HPDE6-E6E7 (cell line): ENCODE measurements around the gene COA5.

Source experiments
- DNase-seq: peaks from one replicate; pipeline ENCODE4 v3.0.0; 2011; ENCODE audit warnings: missing footprints; ENCODE audit errors: extremely low spot score

COA5 gene

GRCh38 chr2:98551316-98551715 is 57.0 kb downstream of the COA5 start:
- DNase-seq, result no peak

- no peak for DNase-seq
Observed at GRCh38 chr2:98550165-98550564, 58.1 kb downstream of the COA5 start.
